HG03558 (cell line): Measurements from ENCODE around the gene PDGFB.

Experiments used
- ATAC-seq: cut with Tn5 transposase; IDR thresholded peaks from one replicate; pipeline ENCODE4 v1.9.1; 2021; ENCODE audit warnings: moderate number of reproducible peaks; ENCODE audit not compliant: unreplicated experiment; ENCODE audit errors: extremely low read depth

Gene PDGFB

DNA sequence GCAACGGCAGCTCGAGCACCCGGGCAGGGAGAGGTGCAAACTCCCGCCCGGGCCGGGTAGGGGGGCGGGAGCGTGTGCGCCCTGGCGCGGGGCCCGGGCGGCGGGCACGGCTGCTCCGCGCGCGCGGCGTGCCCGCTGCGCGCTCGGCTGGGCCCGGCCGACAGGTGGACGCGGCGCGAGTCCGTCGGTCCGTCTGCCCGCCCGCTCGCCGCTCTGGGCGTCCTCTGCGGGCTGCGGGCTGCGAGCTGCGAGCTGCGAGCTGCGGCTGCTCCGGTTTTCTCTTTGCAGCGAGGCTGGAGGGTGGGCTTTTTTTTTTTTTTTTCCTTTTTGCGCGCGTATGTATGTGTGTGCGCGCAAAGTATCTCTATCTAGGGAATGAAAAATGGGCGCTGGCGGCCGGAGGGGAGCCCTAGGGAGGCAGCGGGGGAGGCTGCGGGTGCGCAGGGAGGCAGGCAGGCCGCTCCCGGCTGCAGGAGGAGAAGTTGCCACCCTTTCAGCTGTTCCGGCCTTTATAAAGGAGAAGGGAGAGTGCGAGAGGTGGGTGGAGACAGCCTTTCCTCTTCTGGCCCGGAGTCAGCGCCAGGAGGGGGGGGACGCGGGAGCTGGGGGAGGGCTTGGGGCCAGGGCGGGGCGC is at the start of gene PDGFB:
Gene PDGFB, minus strand, starts transcription at position 487 of the 634 bp plus-strand sequence. CDS start 1,019 bp downstream, outside the sequence.
- ATAC-seq, result no peak

DNA sequence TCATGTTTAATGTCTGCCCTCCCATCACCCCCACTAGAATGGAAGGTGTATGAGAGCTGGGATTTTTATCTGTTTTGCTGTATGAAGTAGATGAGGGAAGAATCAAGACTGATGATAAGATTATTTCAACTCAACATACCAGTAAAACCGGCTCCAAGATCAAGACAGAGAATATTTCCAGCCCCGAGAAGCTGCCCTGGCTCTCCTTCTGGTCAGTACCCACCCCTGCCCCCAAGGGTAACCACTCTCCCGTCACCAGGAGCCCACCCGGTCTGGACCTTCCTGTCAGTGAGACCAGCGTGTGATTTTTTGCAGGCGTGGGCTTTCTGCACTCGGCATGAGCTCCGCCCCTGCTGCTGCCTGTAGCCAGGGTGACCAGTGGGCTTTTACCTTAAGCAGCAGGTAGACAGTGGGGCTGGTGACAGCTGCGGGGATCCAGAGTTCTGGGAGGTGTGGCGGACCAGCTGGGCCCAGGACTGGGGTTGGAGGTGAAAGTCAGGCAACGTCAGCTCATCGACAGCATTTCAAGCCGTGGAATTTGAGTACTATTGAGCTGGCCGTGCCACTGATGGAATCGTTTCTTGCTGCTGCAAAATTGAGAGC is 49.1 kb upstream of the PDGFB start:
- no peak for ATAC-seq

DNA sequence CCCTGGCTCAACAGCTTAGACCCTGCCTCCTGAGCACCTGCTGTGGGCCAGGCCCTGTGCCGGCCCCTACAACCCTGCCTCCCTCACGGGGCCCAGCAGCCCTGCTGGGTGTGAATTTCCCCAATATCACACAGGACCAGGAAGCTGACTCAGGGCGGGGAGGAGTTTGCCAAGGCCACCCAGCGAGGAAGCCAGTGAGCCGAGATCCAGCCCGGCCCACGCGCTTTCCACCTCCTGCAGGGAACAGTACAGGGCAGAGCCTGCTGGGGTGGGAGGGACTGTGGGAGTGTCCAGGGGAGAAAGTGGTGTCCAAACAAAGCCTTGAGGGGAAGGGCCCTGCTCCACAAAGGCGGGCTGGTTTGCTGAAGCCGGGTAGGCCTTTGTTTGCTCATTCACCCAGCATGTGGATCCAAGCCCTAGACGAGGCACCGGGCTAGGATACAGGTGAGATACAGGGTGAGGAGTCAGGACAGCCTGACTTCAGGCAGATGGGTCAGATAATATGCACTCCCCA is 47.8 kb upstream of the PDGFB start:
- no peak for ATAC-seq

DNA sequence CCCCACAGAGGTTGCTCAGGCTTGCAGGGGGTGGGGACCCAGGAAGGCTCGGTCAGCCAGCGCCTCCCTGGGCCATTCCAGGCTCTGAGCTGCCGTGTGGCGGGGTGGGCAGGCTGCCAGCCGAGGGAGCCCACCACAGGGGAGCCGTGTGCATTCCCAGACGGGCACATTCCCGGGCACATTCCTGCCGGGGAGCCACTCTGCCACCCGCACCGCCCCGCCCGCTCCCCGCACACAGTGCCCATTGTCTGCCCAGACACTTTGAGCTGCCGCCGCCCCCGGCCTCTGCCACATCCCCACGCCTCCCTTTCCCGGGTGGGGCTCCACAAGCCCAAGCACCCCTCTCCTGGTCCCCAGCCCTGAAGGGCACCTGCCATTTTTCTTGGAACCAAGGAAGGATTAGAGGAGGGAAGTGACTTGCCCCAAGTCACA is 47.3 kb upstream of the PDGFB start:
- ATAC-seq, result no peak

DNA sequence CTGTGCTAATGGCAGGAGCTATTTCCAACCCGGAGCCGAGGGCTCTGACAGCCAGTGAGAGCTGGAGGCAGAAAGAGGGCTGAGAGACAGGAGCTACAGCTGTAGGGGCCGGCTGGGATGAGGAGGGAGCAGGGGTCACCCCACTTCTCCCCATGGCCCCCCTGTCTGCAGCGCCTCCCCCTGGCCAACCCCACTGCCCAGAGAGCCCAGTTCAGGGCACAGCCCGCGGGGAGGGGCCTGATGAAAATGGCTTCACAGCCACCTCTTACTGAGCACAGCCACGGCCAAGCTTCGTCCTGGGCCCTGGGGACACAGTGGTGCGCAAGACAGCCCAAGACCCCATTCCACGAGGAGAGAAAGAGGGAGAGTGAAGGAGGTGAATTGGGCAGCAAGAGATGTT is 46.7 kb upstream of the PDGFB start:
- no peak for ATAC-seq

DNA sequence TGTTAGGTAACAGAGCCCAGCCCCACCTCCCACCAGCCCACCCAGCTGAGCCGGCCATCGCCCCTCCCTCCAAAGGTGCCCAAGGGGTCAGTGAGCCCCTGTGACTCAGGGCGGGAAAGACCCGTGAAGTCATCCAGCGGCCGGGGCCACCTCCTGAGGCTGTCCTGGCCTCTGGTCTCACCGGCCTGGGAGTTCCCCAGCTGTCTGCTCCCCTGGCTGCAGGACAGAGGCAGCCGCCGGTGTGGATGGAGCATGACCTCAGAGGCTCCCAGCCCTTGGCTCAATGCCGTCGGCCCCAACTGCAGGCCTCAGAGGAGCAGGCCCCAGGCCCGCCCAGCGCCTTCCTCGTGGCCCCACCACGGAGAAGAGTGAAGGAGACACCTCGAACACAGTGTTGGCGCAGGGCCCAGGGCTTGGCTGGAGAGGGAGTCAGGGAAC is 46.0 kb upstream of the PDGFB start:
- ATAC-seq, result no peak

DNA sequence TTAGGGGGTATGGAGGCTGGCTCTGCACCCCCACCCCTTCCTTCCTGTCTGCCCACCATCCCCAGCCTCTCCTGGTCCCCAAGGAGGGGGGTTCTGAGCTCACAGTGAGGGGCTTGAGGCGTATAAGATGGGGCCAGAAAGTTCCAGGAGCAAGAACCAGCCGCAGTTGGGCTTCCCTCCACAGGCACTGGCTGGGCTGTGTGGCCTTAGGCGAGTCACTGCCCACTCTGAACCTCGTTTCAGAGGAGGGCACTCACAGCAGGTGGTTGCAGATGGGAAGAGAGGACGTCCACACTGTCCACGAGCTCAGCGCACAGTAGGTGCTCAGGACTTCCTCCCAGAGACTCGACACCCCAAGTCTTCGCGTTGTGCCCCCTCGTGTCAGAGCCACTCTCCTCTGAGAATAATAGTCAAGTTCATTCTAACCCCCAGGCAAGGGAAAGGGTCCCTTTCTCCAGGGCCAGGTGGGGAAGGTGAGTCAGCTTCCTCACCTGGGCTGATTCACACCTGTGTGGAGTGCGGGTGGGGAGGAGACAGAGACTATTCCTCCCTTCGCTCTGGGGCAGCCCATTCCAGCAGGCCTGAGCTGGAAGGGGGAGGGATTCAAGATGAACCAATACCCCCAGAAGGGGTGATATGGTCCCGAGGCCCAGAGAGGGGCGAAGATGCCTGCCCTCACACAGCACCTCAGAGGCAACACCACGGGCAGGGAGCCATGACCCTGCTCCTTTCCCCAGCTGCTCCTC is 45.4 kb upstream of the PDGFB start:
- ATAC-seq, result no peak

DNA sequence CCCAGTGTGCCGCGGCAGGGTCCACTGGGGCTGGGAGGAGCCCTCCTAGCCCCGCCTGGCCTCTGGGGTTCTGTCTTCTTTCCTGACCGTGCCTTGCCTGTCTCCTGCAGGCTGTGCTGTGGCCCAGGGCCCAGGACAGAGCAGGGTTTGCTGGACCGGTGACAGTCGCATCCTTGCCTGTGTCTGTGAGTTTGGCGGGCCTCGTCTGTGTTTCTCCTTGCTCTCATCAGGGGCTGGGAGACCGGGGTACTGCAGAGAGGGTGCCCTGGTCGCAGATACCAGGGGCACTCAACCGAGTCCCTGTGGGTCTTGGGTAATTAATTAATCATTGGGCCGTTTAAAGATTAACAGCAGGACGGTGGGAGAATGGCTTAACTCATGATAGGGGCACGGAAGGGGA is 44.8 kb upstream of the PDGFB start:
- ATAC-seq, result no peak

DNA sequence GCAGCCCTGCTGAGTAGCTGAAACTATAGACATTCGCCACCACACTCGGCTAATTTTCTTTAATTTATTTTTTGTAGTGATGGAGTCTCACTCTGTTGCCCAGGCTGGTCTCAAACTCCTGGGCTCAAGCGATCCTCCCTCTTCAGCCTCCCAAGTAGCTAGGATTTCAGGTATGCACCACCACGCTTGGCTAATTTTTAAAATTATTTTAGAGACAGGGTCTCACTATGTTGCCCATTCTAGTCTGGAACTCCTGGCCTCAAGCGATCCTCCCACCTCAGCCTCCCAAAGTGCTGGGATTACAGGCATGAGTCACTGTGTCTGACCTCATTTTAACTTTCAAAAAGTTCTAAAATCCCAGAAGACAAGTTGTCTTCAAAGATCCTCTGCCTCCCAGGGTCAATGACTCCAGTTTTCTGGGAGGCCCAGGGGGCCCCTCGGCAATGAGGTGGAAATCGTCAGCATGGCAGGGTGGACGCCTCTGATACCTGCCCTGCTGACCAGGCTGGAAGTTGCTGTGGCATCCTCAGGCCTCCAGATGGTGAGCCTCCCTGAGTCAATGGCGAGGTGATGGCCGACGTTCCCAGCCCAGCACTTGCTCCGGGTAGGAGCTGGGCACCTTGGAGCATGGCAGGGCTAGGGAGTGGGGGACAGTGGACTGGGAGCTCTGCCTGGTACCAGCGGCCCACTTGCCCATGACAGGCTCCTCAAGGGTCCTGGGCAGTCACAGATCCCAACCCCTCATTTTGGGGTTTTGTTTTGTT is 43.5 kb upstream of the PDGFB start:
- ATAC-seq, result no peak

DNA sequence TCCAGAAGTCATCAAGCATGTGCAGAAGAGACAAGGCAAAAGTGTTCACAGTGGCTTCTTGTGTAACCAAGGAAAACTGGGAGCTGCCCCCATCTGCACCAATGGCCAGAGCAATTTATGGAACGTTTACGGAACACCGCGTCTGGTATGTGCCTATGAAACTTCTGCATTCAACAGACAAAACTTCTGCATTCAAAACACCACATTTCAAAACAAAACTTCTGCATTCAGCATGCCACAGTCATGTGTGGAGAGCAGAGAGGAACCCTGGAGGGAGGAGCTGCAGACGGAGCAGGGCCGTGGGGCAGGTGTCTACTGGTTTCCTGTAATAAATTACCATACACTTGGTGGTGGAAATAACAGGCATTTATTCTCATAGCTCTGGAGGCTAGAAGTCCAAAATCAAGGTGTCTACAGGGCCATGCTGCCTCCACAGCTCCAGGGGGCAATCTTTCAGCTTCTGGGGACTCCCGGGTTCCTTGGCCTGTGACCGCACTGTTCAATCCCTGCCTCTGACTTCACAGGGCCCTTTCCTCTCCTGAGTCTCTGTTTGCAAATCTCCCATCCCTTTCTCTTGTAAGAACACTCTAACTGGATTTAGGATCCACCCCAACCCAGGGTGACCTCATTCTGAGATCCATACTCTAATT is 42.4 kb upstream of the PDGFB start:
- ATAC-seq, result no peak

DNA sequence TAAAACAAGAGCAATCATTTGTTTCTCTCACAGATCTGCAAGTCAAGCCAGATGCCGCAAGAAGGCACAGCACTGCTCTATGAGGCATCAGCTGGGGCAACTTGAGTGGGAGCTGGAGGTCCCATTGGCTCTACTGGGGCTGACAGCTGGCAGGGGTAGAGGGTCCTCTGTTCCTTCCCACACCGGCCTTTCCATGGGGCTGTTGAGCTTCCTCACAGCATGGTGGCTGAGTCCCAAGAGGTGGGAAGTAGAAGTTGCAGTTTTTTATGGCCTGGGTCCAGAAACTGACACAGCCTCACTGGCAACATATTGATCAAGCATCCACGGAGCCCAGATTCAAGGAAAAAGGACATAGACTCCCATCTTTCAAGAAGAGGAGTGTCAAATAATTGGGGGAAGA is 40.2 kb upstream of the PDGFB start:
- ATAC-seq, result no peak

DNA sequence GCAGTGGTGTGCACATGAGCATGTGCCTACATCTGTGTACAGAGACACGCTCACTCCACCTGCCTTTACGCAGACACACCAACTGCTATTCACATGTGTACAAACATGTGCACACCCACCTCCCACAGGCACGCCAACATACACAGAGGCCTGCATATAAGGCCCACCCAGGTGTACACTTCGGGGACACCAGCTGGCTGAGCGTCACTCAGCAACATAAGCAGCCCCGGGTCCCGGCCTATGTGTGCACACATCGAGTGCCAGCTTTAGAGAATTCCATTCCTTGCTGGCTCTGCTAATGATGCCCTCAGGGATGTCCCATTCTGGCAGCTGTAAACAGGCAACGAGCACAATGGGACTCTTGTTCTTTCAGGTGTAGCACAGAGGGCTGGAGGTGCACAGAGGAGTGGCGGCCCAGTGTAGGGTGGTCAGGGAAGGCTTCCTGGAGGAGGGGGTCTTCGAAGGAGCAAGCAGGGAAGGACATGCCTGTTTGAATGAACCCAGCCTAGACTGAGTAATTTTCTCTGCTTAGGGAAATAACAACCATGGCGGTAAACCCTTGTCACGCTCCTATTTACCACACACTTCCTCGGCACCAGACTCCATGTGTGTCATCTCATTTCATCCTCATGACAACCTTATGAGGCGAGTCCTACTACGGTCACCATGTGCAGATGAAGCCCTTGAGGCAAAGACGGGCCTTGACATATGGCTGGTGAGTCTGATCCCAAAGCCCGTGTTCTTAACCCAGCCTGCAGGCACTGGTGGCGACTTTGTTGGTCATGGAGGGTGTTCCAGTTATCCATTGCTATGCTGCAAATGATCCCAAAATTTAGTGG is 39.6 kb upstream of the PDGFB start:
- no peak for ATAC-seq

DNA sequence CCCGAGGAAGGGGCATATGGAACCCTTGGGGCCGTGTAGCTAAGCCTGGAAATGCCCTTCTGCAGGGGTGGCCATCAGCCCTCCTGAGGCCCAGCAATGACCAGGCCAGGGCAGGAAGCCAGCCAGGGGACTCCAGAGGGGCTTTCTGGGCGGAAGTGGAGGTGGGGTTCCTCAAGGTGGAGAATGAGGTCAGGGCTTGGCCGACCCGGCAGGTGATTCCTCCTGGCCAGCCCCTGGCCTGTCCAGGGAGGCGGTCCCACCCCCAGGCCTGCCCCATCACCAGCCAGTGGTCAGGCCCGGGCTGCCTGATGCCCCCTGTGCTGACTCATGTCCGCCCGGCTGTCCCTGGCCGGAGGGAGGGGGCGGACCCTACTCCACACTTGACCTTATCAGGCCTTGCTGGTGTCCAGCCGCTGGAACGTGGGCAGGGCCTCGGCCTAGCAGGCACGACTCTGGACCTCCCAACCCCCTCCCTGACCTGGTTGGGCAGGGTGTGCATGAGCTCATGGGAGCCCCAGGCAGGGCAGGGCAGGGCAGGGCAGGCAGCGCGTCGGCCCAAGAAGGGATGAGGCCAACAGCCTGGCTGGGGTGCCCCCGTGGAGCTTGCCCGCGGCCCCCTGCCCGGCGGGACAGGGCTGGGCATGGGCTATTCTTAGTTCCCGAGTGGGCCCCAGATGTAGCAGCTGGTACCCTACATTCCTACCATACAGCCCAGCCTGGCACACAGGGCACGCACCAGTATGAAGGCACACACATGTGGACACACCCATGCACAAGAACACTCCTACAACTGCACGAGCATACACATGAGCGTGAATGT is 38.8 kb upstream of the PDGFB start:
- ATAC-seq, result no peak

DNA sequence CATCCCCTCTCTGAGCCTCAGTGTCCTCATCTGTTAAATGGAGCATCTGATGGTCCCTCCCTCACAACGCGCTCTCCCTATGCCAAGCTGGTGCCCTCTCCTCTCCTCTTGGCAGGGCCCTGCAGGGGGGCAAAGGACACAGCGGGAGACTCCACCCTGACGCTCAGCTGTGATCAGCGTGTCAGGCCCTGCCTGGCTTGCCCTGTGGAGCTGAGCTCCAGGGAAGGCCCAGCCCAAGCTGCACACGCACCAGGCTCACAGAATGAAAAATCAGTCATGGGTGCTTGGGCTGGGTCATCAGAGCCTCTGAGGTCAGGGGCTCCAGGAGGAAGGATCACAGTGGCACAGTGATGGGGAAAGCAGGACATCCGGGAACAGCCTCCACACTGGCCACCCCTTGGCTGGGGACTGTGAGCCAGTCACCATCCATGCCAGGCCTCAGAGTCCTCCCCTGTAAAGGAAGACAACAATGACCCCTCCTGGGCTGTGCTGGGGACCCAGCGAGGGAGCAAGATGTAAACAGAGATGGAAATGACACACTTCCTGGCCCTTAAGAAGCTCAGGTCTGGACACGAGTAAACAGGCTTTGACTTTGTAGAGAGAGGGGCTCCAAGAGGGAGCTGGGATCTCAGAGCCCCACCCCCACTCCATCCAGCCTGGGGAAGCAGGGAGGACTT is 38.0 kb upstream of the PDGFB start:
- no peak for ATAC-seq

DNA sequence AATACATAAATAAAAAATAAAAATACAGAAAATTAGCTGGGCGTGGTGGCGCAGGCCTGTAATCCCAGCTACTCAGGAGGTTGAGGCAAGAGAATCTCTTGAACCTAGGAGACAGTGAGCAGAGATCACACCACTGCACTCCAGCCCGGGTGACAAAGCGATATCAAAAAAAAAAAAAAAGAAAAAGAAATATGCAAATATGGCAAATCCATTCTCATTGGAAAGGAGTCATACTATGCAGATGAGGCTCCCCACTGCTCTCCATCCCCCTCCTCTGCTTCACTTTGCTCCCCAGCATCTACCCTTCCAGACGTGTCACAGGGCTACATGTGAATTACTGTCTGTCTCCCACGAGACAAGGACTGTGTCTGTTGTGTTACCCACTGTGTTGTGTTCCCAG is 36.3 kb upstream of the PDGFB start:
- ATAC-seq, result no peak

DNA sequence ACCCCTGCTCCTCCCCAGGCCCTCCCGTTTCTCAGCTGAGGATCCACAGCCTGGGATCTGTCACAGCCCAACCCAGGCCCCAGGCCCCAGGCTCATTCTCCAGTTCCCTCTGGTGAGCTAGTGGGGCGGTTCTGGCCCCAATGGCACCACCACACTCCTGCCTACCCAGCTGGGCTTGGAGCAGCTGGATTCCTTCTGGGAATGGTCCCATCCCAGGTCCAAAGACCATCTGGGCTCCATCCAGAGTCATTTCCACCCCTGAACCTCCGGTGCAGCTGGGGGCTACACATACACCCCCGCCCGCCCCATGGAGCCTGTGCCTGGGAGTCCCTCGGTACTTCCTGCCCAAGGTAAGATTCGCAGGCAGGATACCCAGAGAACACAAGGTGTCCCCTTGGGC is 35.5 kb upstream of the PDGFB start:
- no peak for ATAC-seq

DNA sequence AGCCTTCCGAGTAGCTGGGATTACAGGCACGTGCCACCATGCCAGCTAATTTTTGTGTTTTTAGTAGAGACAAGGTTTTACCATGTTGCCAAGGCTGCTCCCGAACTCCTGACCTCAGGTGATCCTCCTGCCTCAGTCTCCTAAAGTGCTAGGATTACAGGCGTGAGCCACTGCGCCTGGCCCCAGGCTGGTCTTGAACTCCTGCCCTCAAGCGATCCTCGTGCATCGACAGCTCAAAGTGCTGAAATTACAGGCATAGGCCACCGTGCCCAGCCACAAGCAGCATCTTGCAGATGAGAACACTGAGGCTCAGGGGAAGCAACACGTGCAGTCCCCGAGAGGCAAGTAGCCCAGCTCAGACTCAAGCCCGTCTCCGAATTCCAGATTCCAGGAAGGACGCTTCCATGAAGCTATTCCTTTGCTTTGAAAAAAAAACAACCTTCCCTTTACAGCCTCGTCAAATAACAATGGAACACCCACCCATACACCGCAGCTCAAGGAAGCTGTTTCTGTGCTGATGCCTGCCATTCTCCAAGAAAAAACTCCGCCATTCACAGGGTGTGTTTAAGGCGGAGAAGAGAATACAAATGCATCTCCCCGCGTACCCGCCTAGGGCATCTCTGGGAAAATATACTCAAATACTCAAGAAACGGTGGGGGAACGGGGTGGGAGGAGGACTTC is 34.5 kb upstream of the PDGFB start:
- no peak for ATAC-seq
